SU-DHL-6 (cell line): ENCODE measurements around the gene MX1.

Experiments used
- CTCF ChIP-seq: fragments of 200-600 bp; sonication (generic); IDR thresholded peaks from one replicate; pipeline ENCODE4 v1.5.1; 2017; ENCODE audit warnings: antibody characterized with exemption, mild to moderate bottlenecking, low read length, moderate library complexity; ENCODE audit not compliant: insufficient read depth, poor library complexity, severe bottlenecking
- EZH2phosphoT487 ChIP-seq: fragments of 200-600 bp; sonication (generic), shearing (Covaris generic); conservative IDR thresholded peaks from 2 replicates; pipeline ENCODE4 v1.6.1; 2018; ENCODE audit warnings: mild to moderate bottlenecking, antibody characterized with exemption, low read length, moderate library complexity, mixed read lengths

GRCh38 chr21:41459884-41460534 lies 34.0 kb downstream of the MX1 start:
- TF ChIP-seq CTCF (no peak), EZH2phosphoT487 (no peak)
